HEK293 (cell line): ENCODE results near the gene ITGB3.

ENCODE experiments used
- ATF2 ChIP-seq: fragments of 450-650 bp; formaldehyde crosslinking; IDR thresholded peaks from 2 replicates; pipeline ENCODE4 v1.5.1; 2016; ENCODE audit warnings: missing biosample characterization, missing genetic modification characterization, low read depth
- CTCF ChIP-seq: fragments of 450-650 bp; formaldehyde crosslinking; IDR thresholded peaks from 2 replicates; pipeline ENCODE4 v1.5.1; 2016; ENCODE audit warnings: missing biosample characterization, missing genetic modification characterization
- PATZ1 ChIP-seq: fragments of 450-650 bp; formaldehyde crosslinking; IDR thresholded peaks from 2 replicates; pipeline ENCODE4 v1.5.1; 2016; ENCODE audit warnings: missing biosample characterization, missing genetic modification characterization
- ZNF335 ChIP-seq: fragments of 450-650 bp; formaldehyde crosslinking; conservative IDR thresholded peaks from 2 replicates; pipeline ENCODE4 v1.5.1; 2016; ENCODE audit warnings: missing biosample characterization, missing genetic modification characterization
- ZNF792 ChIP-seq: fragments of 450-650 bp; formaldehyde crosslinking; IDR thresholded peaks from 2 replicates; pipeline ENCODE4 v1.5.1; 2016; ENCODE audit warnings: missing biosample characterization, missing genetic modification characterization

- TF ChIP-seq ZNF335 (tag by site-specific recombination) (peak; percentile 80), CTCF (no peak), ATF2 (tag by site-specific recombination) (no peak), ZNF792 (tag by site-specific recombination) (no peak), PATZ1 (no peak)
Observed at GRCh38 chr17:47204722-47205418, 48.8 kb upstream of the ITGB3 start.
